Measurements from ENCODE around the gene VPS37B.
A peak's percentile ranks its signal among the peaks of the same experiment; 100 is the strongest.
"Not testable (repeated sequence)": the region's sequence is repeated elsewhere in the genome, so short reads cannot be mapped to it uniquely, and the experiment has no call there.

Gene VPS37B

DNA sequence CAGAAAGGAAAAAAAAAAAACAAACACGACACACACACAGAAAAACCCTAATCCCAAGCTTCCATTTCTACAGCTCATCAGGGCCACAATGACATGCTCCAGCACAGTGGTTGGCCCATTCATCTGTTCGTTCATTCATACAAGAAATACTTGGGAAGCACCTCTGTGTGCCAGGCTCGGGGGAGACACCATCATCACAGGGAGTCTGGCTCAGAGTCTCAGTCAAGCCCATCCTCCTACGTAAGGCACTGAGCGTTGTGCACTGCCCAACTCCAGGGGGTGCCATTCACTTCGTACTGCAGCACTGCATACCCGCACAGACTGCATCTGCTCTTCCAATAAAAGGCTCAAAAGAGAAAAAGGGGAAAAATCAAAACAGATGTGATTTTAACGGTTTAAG lies 15.3 kb downstream of the VPS37B start:
- DNase-seq, result no peak

DNA sequence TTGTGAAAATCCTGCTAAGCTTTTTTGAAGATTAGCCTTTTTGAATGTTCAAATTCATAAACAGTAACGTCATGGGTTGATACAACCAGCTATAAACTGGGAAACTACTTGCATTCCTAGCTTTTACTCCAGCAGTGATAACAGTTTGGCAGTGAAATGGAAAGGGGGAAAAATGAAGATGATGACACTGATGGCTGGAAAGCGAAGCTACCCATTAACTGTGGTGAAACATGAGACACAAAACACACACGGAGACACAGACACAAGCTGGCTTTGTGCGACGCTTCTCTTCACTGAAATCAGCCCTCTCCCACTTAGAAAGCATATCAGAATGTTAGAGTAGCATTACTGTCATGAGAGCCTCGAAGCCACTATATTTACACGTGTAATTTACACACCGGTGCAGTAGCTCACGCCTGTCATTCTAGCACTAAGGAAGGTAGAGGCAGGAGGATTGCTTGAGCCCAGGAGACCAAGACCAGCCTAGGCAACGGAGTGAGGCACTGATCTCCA lies 15.7 kb downstream of the VPS37B start:
- DNase-seq, result no peak

DNA sequence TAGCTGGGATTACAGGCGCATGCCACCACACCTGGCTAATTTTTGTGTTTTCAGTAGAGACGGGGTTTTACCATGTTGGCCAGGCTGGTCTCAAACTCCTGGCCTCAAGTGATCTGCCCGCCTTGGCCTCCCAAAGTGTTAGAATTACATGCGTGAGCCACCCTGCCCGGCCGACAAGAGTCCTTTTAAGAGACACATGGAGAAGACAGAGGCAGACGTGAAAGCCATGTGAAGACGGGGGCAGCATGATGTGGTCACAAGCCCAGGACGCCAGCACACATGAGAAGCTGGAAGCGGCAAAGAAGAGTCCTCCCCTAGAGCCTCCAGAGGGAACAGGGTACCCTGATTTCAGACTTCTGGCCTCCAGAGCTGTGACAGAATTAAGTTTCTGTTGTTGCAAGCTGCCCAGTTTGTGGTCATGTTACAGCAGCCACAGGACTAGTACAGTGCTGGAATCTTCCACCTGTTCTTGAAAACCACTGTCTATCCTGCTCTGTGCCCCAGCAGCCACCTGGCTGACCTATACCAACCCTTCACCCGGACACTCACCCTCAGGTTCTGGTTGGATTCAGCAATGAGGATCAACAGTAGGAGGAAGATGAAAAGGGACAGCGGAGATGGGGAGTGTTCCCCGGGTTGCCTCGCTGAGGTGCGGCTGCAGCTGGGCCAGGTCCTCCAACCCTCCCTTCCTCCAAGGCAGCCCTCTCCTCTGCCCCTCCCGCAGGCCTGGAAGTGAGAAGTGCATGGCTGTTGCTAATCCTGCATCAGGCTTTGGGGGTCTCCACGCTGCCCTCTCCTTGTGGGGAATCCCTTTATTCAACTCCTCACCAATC lies 16.9 kb downstream of the VPS37B start:
- no peak for DNase-seq

DNA sequence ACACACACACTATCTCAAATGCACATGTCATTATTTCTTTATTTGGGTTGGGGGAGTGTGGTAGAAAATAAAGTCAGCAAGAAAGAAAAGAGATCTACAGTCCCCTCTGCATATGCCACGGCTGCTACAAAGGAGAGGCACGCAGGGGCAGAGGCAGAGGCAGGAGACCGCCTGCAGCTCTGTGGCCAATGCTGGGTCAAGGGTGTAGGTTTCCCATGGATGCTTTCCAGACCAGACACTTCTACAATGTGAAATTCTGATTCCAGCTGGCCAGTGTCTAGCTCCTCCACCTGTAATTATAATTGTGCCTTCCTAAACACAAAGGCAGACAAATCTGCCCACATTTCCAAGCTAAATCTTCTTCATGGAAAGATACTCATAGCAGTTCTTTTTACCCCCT lies 19.2 kb downstream of the VPS37B start:
- no peak for DNase-seq

DNA sequence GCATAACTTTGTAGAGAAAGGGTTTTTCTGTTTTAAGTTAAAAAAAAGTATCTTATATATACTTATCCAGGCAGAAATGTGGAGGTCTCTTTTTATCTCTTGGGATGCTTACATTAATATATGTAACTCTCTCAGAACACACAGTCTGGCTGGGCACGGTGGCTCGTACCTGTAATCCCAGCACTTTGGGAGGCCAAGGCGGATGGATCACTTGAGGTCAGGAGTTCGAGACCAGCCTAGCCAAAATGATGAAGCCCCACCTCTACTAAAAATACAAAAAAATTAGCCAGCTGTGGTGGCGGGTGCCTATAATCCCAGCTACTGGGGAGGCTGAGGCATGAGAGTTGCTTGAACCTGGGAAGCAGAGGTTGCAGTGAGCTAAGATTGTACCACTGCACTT lies 19.6 kb downstream of the VPS37B start:
- DNase-seq, result not testable (repeated sequence)

DNA sequence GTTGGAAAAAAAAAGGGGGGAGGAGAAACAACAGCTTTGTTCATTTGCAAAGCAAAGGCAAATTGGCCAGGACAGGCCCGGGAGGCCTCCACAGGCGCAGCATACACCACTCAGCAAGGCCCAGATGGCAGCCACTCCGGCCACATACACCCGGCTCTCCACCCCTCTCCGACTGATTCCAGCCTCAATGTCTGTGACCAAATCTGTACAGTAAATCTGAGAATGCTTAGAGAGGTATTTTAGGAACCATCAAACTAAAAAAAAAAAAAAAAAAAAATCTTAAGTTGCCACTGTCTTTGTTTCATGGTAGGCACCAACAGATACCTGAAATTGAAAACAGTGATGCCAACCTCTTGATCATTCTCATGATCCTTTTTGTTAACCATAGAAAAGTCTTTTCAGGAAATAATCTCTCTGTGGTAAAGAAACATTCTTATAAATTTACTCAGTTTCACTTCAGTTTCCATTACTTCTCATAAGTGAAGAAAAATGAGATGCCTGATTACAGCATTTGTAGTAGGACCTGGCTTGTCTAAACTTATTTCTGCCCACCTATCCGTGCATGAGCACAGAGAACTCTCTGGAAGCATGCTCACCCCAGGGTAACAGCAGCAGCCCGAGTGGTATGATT lies 20.2 kb downstream of the VPS37B start:
- DNase-seq, result no peak

DNA sequence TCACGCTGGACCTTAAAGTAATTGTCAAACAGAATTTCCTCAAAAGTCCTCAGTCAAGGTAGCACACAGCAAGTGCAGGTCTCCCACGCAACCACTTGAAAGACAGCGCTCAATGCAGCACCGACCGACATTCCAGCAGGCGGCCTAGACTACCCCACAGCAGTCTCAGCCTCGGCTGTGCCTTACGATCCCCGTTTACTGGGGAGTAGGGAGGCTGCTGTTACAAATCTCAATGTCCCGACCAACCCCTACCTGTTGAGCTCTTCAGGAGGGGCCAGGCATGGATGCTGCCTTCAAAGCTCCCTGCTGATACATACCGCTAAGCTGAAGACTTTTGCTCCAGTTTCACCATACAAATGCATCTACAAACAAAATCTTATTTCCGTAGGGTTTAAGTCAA lies 21.8 kb downstream of the VPS37B start:
- DNase-seq, result peak; percentile 43

DNA sequence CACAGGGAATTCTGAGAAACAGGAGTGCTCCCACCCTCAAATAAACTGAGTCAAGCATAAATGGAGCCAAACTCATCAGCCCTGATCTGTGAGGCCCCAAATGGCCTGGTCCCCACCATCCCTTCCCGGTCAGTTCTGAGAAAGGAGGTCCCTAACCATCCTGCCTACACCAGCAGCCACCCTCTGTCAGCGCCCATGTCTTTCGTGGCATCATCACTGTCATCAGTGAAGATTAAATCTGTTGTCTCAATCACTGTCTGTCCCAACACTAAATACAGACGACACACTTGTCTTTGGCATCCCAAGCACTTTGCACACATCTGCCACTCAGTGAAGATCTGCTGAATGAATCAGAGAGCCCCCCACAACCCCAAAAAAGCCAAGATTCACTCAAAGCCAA lies 22.4 kb downstream of the VPS37B start:
- DNase-seq, result no peak

DNA sequence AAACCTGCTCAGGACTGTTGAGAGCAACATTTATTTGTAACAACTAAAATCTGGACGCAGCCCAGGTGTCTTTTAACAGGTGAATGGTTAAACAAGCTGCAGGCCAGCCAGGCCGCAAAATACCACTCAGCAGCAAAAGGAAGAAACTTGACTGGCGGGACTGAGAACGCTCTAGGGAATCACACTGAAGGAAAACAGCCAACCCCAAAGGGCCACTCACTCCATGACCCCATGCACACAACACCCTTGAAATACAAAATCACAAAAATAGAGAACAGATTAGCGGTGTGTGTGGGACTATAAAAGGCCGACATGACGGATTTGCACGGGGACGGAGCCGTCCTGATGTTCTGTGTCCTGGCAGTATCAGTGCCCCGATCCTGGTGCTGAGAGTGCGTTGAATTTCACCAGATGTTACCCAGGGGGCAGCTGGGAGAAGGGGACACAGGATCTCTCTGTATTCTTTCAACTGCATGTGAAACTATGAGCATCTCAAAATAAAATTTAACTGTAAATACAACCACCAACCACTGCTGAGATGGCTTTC lies 23.0 kb downstream of the VPS37B start:
- DNase-seq, result no peak

DNA sequence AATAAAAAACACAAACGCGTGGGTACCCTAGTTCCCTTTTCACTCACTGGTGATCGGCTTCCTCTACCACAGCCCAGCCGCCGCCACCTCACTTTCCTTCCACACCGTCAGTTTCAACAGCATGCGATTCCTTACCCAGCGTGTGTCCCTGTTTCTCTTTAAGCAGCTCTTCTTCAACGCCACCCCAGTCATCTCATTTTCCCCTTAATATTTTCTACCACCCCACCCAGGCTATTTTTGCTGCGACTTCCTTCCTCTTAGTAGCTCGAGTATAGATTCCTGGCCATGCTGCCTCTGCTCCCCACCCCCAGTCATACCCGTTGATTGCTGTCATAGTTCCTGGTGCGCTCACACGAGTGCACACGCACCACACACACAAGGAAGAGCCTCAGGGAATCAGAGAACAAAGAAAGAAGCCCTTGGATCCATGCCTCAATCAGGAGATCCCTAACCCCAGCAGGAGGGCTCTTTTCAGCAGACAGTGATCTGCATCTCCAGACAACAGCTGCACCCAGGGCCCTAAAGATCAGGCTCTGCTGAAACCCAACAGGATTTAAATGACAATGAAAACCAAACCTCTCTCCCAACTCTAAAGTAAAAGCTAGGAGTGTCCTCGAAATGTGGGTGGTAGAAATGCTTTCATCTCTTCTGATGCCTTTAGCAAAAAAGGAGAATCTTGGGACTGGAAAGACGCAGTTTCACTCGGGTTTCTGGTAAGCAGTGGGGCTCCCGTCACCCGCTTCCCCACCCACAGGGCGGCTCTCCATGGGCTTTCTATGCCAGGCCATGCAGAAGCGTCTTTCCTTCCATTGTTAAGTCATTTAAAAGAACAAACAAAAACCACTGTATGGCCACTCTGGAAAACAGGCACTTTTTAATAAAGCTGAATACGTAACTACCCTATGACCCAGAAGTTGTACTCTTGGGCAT lies 23.8 kb downstream of the VPS37B start:
- peak; percentile 50 for DNase-seq

DNA sequence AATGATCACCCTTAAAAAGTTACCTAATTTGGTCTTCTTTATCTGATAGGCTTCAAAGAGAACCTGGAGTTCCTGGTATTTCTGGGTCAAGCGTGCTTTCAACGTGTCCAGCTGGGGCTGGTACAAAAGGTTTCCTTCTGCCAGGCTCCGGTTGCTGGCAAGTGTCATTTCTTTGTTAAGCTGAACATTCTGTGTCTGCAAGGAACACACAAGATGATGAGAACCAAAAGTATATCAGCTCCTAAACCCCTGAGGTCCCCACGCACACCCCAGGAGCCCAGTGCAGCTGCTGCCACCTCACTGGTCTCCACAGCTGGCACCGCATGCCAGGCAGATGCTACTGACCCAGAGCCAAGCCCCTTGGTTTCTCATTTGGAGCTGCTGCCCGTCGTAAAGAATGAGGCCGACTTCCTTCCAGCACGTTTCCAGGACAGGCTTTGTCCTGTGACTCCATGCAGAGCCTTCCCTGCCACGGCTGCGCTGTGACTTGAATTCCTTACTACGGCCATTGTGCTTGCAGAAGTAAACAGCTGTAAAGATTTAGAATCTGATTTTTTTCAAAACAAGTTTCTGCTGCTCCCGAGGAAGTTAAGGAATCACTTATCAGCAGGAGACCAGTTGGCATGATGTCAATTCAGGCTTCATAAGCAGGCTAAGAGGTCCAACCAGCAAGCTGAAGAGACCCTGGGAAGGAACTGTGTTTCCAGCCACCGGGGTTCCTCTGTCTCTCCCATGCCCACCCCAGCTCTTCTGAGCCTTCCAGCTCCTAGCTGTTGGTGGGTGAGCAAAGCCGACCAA lies 24.9 kb downstream of the VPS37B start:
- no peak for DNase-seq

DNA sequence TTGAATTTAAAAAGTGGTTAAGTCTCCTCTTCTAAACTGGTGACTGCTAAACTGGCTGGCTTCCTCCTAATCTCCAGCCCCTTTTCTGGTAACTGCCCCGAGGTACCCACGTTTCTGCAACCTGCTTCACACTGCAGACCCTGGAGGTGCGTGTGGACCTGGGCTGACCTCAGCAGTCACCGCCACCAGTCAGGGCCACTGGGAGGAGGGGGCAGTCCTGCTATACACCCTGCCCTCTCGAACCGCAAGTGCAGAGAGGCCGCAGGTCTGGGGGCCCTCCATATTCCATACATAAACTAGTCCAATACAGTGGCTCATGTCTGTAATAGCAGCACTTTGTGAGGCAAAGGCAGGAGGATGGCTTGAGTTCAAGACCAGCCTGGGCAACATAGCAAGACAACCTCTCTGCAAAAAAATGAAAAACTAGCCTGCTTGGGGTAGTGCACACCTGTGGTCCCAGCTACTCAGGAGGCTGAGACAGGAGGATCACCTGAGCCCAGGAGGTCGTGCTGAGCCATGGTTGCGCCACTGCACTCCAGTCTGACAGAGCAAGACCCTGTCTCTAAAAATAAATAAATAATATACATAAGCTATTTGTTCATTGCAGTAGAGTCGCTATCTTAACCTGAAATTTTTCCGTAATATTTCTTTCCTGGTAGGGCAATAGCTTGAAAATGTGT lies 25.6 kb downstream of the VPS37B start:
- DNase-seq, result no peak

DNA sequence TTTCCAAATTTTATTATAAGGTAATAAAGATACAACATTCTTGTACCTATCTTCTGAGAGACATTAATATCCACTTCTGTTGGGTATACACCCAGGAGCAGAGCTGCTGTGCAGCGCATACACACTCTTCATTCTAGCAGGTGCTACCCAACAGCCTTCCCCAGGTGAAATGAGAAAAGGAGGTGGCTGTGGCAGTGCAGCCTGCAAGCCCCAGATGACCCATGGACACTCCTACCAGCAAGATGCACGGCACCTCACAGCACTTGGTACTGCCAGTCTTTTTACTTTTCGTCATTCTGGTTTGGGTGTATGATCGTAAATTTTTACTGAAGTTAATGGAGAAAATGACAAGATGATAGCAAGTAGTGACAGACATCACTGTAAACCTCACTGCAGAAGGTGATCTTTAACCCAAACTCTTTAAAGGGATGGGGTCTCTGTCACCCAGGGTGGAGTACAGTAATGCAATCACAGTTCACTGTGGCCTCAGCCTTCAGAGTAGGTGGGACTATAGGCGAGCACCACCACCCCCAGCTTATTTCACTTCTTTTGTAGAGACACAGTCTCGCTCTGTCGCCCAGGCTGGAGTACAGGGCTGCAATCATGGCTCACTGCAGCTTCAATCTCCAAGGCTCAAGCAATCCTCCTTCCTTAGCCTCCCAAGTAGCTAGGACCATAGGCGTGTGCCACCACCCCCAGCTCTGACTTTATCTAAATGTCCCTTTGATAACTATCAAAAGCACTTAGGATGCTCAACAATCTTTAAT lies 26.5 kb downstream of the VPS37B start:
- no peak for DNase-seq

DNA sequence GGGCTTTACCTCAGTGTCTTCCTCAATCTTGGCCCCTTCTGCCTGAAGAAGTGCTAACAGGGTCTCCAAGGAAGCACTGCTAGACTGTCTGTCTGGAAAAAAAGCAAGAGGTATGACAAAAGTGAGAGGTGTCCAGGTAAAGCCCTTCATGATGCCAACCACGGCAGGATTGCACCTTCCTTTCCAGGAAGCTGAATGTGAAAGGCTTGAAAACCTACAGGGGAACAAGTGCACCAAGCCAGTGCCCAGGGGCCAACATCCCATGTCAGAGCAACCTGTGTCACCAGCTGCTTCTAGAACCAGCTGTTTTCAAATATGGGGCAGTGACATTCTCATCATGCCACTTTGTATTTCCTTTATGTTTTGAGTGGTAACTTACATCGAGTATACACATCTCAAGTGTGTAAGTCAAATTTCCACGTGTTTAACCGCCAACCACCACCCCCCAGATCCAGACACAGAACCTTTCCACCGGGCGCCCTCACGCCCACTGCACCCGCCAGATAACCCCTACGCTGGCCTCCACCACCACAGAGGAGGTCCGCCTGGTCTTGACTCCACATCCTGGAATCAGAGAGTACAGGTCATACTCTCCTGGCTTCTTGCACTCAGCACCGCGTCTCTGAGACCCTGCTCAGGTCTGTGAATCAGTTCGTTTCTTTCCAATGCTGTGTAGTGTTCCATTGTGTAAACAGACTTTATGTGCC lies 27.3 kb downstream of the VPS37B start:
- no peak for DNase-seq

DNA sequence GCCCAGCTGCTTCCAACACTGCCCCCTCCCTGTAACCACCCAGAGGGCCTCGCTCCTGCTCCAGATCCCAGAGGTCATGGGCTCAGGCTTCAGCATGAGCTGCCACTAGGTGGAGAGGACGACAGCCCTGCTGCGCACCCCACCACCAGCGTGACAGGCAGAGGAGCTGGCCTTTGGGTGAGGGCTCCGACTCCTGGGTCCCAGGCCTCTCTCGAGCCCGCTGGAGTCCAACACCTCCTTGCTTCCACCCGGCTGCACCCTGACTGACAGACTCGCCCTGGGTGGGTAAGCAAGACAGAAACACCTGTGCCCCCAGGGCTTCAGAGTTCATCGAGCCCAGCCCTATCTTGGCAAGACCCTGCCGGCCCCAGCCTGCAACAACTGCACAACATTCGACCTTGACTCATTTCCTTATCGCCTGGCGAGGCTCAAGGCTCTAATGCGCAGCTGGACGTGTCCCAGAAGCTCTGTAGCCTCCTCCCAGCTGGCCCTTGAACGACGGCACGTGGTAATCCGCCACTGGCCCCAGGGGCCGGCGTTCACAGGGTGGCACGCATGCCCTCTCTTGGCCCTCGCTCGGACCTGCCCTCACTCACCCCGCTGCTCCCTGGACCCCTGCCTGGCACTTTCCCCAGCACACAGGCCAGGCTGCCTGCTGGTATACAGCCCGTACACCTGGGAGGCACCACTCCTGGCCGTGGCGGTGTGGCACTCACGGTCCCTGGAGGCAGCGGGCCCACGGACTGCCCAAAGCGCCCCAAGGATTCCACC lies 28.0 kb downstream of the VPS37B start:
- no peak for DNase-seq

DNA sequence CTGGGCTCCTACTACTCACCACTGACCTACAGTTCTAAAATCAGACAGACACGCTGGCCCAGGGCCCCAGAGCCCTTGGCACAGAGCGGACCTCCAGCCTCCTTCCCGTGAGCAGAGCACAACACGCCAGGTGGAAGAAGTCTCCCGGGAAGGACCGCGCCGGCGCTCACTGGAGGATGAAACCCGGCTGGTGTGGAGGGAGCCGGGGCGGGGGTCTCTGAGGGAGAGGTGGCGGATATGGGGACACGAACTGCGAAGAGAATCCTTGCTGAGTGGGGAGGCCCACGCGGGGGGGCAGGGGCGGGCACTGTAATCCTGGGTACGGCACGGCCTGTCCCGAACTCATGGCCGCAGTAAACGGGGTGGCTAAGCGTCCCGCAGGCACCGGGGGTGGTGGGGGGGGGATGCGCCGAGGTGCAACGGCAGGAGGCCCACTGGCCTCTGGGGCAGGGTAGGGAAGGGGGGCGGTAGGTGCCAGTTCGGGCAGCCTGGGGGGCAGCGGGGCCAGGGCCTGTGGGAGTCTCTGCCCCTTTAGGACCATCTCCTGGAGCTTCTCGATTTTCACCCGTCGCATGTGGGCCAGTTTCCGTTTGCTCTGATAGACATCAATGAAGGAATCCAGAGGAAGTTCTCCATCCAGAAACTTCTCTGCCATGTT lies 28.8 kb downstream of the VPS37B start:
- no peak for DNase-seq

DNA sequence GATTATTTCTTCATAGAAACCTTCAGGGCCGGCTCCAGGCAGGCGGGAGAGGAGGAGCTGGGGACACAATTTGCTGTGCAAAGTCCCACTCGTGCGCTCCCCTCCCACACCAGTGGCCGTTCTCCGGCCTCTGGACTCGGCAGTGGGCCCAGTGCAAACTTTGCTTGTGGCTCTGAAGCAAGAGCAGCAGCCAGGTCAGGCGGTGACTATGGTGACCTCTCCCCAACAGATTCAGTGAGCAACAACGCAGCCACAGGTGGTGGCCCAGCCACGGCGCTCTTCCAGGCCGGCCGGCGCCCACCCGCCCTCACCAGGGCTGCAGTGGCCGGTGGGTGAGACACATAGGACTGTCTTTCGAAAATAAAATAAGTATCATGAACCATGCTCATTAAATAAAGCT lies 29.5 kb downstream of the VPS37B start:
- DNase-seq, result no peak
